Naive B cell (primary cell): Measurements from ENCODE around the gene TACR2. TPM values are rescaled to one million over a fixed set of nuclear protein-coding genes. Genes with fewer than 3 reads are reported as not detected.

Experiments used
- ATAC-seq, 2 donors: fragments of 150-1000 bp; cut with Tn5 transposase; 2 replicates each; pipeline ENCODE4 v1.10.0; 2021; ENCODE audit warnings: low read depth in 2 of 2, mild to moderate bottlenecking in 2 of 2, moderate library complexity in 2 of 2
- DNase-seq: peaks from one replicate; pipeline ENCODE4 v3.0.0; 2022
- H3K27ac Mint-ChIP-seq, 6 donors: one replicate each; pipeline ENCODE4 v1.8.0; 2020 to 2022; ENCODE audit warnings: mild to moderate bottlenecking in 6 of 6, mixed read lengths in 6 of 6, moderate library complexity in 5 of 6, inconsistent platforms in 2 of 6
- H3K27me3 Mint-ChIP-seq, 3 donors: one replicate each; pipeline ENCODE4 v1.8.0; 2021 to 2022; ENCODE audit warnings: mixed read lengths in 3 of 3, mild to moderate bottlenecking in 1 of 3
- H3K36me3 Mint-ChIP-seq, 2 donors: one replicate each; pipeline ENCODE4 v1.8.0; 2020 to 2022; ENCODE audit warnings: mixed read lengths in 2 of 2, inconsistent platforms in 1 of 2, mild to moderate bottlenecking in 1 of 2
- H3K4me1 Mint-ChIP-seq, 3 donors: one replicate each; pipeline ENCODE4 v1.8.0; 2020 to 2022; ENCODE audit warnings: mixed read lengths in 3 of 3, inconsistent platforms in 1 of 3, mild to moderate bottlenecking in 1 of 3, moderate library complexity in 1 of 3
- H3K4me3 Mint-ChIP-seq, 8 donors: one replicate each; pipeline ENCODE4 v1.8.0; 2020 to 2022; ENCODE audit warnings: mild to moderate bottlenecking in 8 of 8, mixed read lengths in 8 of 8, moderate library complexity in 8 of 8, inconsistent platforms in 2 of 8
- H3K9me3 Mint-ChIP-seq, 7 donors: one replicate each; pipeline ENCODE4 v1.8.0; 2020 to 2022; ENCODE audit warnings: mixed read lengths in 7 of 7, mild to moderate bottlenecking in 5 of 7, inconsistent platforms in 2 of 7, moderate library complexity in 1 of 7
- polyA plus RNA-seq, 6 donors: library from polyadenylated mRNA; unstranded; fragments of 300-500 nt; fragmentation: Illumina TruSeq; gene quantifications; one replicate each; pipeline ENCODE4 v1.2.3, GENCODE V29; 2021; ENCODE audit warnings: low read depth in 6 of 6

TACR2 gene
- under 1 TPM in 2 of 6 donors, not detected in 4; 0.34 to 0.38 TPM for polyA plus RNA-seq

- DNase-seq (no peak), ATAC-seq (no peak)
- no peaks in the 10 kb centered on the region for H3K9me3 Mint-ChIP-seq
- peaks cover 0 to 7% (median 5%) of the 10 kb centered on the region in 3 donors for H3K4me1 Mint-ChIP-seq
- no peaks in the 10 kb centered on the region for H3K36me3 Mint-ChIP-seq
- peaks cover 21 to 31% (median 29%) of the 10 kb centered on the region in 3 donors for H3K27me3 Mint-ChIP-seq
- no peak within 1 kb of the TSS for H3K27ac Mint-ChIP-seq
- no peak within 1 kb of the TSS for H3K4me3 Mint-ChIP-seq
Observed at GRCh38 chr10:69416695-69417094, at the start of gene TACR2. TACR2 (minus strand) TSS chr10:69416918; CDS start chr10:69416323, 595 bp downstream.

GRCh38 chr10:69466158-69466490 lies 49.4 kb upstream of the TACR2 start:
- DNase-seq = no peak
- peaks cover 0 to 7% (median 5%) of the 10 kb centered on the region in 3 donors for H3K27me3 Mint-ChIP-seq
- peak overlapping the region in 1 of 6 donors; percentile 68 for H3K27ac Mint-ChIP-seq

DNA sequence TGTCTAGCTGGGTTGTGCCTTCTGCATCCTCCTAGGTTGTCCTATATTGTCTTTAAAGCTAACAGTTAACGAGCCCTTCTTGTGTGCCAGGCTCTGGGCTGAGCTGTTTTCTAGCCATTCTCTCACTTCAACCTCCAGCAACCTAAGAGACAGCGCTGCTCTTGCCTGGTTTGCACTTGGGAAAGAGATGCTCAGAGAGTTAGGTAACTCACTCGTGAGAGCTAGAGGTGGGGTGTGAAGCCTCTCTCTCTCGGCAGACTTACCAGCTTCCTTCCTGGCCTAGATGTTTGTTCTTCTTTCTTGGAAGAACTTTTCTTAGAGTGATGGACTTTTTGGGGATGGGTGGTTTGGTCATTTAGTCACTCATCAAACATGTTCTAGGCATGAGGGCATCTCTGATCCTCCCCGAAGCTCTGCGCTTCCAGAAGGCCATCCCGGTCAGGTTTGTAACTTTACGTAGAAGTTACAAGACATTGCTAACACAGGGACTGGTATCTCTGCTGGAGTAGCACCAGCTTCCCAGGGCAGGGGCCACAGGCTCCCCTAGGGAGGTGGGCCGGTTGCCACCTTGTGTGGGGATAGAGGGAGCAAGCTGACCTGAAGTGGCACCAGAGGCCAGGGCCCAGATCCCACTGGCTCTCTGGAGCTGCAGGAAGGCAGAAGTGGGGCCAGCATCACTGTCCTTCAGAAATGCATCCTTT lies 48.9 kb upstream of the TACR2 start:
- DNase-seq = no peak

More at GRCh38 chr10:69466158-69466490, 49.4 kb upstream of the TACR2 start:
- Mint-ChIP-seq H3K4me1 (peaks cover 0 to 3% (median 0%) of the 10 kb centered on the region in 3 donors), H3K4me3 (no peak overlapping the region), H3K36me3 (no peaks in the 10 kb centered on the region), H3K9me3 (no peaks in the 10 kb centered on the region)
- ATAC-seq = no peak

GRCh38 chr10:69464801-69465401 lies 48.2 kb upstream of the TACR2 start:
- no peak for ATAC-seq
- H3K4me1 Mint-ChIP-seq = peaks cover 0 to 3% (median 0%) of the 10 kb centered on the region in 3 donors

More for the DNA sequence above, 48.9 kb upstream of the TACR2 start:
- no peaks in the 10 kb centered on the region for H3K9me3 Mint-ChIP-seq
- peaks cover 0 to 5% (median 2%) of the 10 kb centered on the region in 3 donors for H3K27me3 Mint-ChIP-seq
- no peak for ATAC-seq
- no peaks in the 10 kb centered on the region for H3K36me3 Mint-ChIP-seq
- peaks cover 0 to 3% (median 0%) of the 10 kb centered on the region in 3 donors for H3K4me1 Mint-ChIP-seq
- H3K27ac Mint-ChIP-seq = peak overlapping the region in 1 of 6 donors; percentile 41
- no peak overlapping the region for H3K4me3 Mint-ChIP-seq

DNA sequence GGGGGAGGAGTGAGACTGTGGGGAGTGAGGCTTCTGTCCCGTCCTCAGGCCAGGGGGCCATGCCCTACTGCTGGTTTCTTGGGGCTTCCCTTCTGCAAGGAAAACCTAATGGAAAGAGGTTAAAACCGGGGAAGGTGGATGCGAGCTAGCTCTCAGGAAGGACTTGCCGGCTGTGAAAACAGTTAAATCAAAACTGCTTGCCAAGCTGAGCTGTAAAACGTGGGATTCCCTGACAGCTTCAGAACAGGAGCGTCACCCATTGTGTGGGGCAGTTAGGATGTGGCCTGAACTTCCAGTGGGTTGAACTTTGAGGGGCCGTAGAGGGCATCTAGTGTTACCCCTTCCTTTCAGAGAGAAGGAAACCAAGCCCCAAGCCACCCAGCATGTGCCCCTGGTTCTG lies 47.7 kb upstream of the TACR2 start:
- Mint-ChIP-seq H3K4me1 (peaks cover 0 to 3% (median 0%) of the 10 kb centered on the region in 3 donors), H3K4me3 (no peak overlapping the region), H3K36me3 (no peaks in the 10 kb centered on the region), H3K9me3 (no peaks in the 10 kb centered on the region), H3K27me3 (no peaks in the 10 kb centered on the region), H3K27ac (peak overlapping the region in 2 of 6 donors; percentile 30 to 71)
- ATAC-seq = no peak
- DNase-seq = no peak

More at GRCh38 chr10:69464801-69465401, 48.2 kb upstream of the TACR2 start:
- Mint-ChIP-seq H3K4me3 (no peak overlapping the region), H3K27me3 (peaks cover 0 to under 1% (median 0%) of the 10 kb centered on the region in 3 donors), H3K27ac (peak overlapping the region in 1 of 6 donors; percentile 65), H3K36me3 (no peaks in the 10 kb centered on the region), H3K9me3 (no peaks in the 10 kb centered on the region)
- no peak for DNase-seq

GRCh38 chr10:69463886-69464285 lies 47.2 kb upstream of the TACR2 start:
- H3K4me3 Mint-ChIP-seq = no peak overlapping the region

DNA sequence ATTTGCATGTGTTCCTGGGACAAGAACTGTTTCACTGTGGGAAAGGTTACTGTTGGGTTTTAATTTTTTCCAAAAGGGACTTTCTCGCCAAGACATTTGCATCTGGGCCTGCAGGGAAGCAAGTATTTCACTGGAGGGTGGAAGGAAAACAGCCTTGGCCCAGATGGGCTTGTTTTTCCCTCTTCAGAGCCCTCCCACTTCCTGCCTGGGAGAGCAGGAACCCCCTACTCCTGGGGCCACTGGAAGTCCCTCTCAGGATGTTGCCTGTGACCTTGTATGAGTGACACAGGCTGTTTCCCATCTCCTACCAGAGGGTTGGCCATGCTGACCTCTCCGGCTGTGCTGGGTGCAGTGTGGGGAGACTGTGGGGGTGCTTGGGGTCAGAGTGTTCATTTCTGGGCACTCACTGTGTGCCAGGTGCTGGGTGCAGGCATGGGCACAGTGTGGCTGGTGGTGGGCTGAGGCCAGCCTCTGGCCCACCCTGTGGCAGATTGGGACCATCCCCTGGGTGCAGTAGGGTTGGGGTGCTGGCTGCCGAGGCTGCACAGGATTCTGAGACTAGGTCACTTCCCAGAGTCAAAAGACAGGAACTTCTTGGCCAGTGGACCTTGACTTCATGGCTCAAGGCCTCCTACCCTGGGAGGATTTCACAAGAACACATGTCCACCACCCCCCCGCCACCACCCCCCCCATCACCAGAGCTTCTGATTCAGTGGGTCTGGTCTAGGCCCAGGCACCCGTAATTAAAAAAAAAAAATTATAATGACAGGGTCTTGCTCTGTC lies 44.7 kb upstream of the TACR2 start:
- no peaks in the 10 kb centered on the region for H3K36me3 Mint-ChIP-seq
- peaks cover 0 to 3% (median 0%) of the 10 kb centered on the region in 3 donors for H3K4me1 Mint-ChIP-seq
- no peak for ATAC-seq
- H3K27ac Mint-ChIP-seq = no peak overlapping the region
- H3K9me3 Mint-ChIP-seq = no peaks in the 10 kb centered on the region
- DNase-seq = no peak
- H3K4me3 Mint-ChIP-seq = no peak overlapping the region
- H3K27me3 Mint-ChIP-seq = no peaks in the 10 kb centered on the region

More at GRCh38 chr10:69463886-69464285, 47.2 kb upstream of the TACR2 start:
- Mint-ChIP-seq H3K4me1 (peaks cover 0 to 3% (median 0%) of the 10 kb centered on the region in 3 donors), H3K9me3 (no peaks in the 10 kb centered on the region), H3K36me3 (no peaks in the 10 kb centered on the region), H3K27me3 (no peaks in the 10 kb centered on the region), H3K27ac (peak overlapping the region in 2 of 6 donors; percentile 39 to 71)
- DNase-seq = no peak
- no peak for ATAC-seq

GRCh38 chr10:69460576-69461242 lies 44.0 kb upstream of the TACR2 start:
- Mint-ChIP-seq H3K9me3 (no peaks in the 10 kb centered on the region), H3K4me1 (peaks cover 0 to 3% (median 0%) of the 10 kb centered on the region in 3 donors), H3K27ac (no peak overlapping the region), H3K36me3 (no peaks in the 10 kb centered on the region), H3K27me3 (no peaks in the 10 kb centered on the region), H3K4me3 (no peak overlapping the region)
- no peak for DNase-seq
- no peak for ATAC-seq

GRCh38 chr10:69459893-69460575 lies 43.3 kb upstream of the TACR2 start:
- DNase-seq (no peak), ATAC-seq (no peak)
- Mint-ChIP-seq H3K27ac (peak overlapping the region in 1 of 6 donors; percentile 76), H3K9me3 (no peaks in the 10 kb centered on the region), H3K36me3 (no peaks in the 10 kb centered on the region), H3K4me3 (peak overlapping the region in 1 of 8 donors; percentile 65), H3K4me1 (peaks cover 0 to 3% (median 0%) of the 10 kb centered on the region in 3 donors), H3K27me3 (no peaks in the 10 kb centered on the region)

DNA sequence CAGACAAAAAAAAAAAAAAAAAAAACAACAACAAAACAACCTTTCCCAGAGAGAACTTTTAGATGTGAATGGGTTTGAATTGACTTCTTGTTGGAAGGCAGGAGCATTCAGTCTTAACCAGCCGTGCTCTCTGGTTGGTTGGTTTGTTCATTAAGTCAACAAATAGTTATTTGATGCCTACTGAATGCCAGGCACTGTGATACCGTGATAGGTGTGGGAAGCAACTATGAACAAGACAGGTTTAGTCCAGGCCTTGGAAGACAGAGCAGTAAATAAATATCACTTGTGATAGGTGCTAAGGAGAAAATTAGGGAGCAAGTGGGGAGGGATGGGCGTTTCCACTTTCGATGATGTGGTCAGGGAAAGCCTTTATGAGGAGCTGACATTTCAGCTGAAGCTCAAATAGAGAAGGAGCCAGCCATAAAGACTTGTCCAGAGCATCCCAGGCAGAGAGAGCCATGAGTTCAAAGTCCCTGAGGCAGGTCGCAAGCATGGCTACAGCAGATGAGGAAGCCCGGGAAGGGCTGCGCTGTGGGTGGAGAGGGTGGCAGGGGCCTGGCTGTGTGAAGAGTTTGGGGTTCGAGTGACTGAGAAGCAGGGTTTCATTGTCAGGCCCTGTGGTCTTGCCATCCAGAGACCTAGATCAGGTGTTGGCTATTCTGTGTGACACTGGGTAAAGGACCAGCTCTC lies 42.5 kb upstream of the TACR2 start:
- H3K4me3 Mint-ChIP-seq = no peak overlapping the region
- H3K9me3 Mint-ChIP-seq = no peaks in the 10 kb centered on the region
- H3K4me1 Mint-ChIP-seq = peaks cover 0 to 3% (median 0%) of the 10 kb centered on the region in 3 donors
- peak overlapping the region in 2 of 6 donors; percentile 5 to 69 for H3K27ac Mint-ChIP-seq
- no peak for DNase-seq
- no peaks in the 10 kb centered on the region for H3K27me3 Mint-ChIP-seq
- H3K36me3 Mint-ChIP-seq = no peaks in the 10 kb centered on the region
- ATAC-seq = no peak

DNA sequence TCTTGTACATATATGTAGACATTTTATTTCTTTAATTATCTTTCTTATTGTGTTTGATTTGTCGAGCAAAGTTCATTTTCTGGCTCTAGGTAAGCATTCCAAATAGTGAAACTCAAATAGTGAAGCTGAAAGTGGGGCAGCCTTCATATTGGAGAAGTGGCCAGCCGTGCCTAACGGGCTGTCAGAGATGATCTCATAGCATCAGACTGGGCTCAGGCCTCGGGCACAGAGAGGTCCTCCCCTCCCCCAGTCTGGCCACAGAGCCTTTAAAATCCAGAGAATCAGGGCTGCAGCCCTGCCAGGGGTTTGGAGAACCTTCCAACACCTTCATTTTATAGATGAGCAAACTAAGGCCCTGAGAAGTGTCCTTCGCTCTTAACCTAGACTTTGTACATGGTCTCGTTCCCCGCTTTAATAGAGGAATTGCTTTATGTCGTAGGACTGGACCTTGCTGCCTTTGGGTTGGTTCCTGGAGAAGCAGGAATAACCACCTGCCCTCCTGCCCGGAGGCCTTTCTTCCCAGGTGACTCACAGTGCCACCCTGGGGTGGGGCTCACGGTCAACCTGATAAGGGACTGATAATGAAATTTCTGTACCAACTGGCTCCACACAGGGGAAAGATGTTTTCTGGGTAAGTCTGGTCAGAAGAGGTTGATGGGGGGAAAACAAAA lies 41.8 kb upstream of the TACR2 start:
- Mint-ChIP-seq H3K36me3 (no peaks in the 10 kb centered on the region), H3K4me3 (no peak overlapping the region), H3K9me3 (no peaks in the 10 kb centered on the region), H3K27ac (peak overlapping the region in 1 of 6 donors; percentile 5), H3K4me1 (peaks cover 0 to 3% (median 0%) of the 10 kb centered on the region in 3 donors), H3K27me3 (peaks cover 0 to 4% (median 2%) of the 10 kb centered on the region in 3 donors)
- ATAC-seq (no peak), DNase-seq (no peak)
